ENCODE data around the gene HNRNPL.
"Not testable (repeated sequence)": the region's sequence is repeated elsewhere in the genome, so short reads cannot be mapped to it uniquely, and the experiment has no call there.

HNRNPL gene

DNA sequence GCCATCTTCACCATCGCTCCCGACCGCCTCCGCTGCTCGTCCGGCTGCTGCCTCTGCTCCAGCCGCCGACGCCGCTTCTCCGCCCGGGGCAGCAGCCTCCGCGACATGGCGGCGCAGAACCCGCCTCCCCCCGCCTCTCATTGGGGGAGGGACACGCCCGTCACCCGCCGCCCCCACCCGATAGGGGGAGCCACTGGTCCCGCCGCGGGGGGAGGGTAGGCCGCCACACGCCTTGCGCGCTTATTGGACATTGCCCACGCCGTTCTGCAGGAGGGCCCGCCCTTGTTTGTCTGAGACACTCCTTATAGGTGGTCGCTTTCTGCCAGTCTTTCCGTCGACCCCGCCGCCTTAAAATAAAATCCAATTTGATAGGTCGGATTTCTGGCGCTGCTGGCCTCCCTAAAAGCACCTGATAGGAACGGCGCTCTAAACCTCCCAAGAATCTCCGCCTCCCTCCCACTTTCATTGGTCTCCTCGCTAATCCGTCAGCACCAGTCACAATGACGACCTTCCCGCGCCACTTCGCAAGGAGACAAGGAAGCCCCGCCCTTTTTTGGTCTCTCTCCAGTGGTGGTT lies at the start of gene HNRNPL:
Gene HNRNPL, minus strand, starts transcription at position 127 of the 576 bp plus-strand sequence. Its CDS starts 20 bp downstream, at position 107.
- H3K4me3 ChIP-seq (ENCODE audit: low read length) = peak within 1 kb of the TSS; percentile 95
- no peaks in the 10 kb centered on the region for H3K9me3 ChIP-seq (ENCODE audit: control insufficient read depth, low read depth, low read length)
- peaks cover 28% of the 10 kb centered on the region for H3K36me3 ChIP-seq (ENCODE audit: control insufficient read depth, low read depth, low read length)
- H3K27ac ChIP-seq (ENCODE audit: low read length) = peak within 1 kb of the TSS; percentile 95
- H3K9ac ChIP-seq (ENCODE audit: low read length) = peak within 1 kb of the TSS; percentile 97
- H3K27me3 ChIP-seq (ENCODE audit: control insufficient read depth, insufficient read depth, low read length) = no peaks in the 10 kb centered on the region
- peaks cover 7% of the 10 kb centered on the region for H3K4me1 ChIP-seq (ENCODE audit: control insufficient read depth, low read depth, low read length)

DNA sequence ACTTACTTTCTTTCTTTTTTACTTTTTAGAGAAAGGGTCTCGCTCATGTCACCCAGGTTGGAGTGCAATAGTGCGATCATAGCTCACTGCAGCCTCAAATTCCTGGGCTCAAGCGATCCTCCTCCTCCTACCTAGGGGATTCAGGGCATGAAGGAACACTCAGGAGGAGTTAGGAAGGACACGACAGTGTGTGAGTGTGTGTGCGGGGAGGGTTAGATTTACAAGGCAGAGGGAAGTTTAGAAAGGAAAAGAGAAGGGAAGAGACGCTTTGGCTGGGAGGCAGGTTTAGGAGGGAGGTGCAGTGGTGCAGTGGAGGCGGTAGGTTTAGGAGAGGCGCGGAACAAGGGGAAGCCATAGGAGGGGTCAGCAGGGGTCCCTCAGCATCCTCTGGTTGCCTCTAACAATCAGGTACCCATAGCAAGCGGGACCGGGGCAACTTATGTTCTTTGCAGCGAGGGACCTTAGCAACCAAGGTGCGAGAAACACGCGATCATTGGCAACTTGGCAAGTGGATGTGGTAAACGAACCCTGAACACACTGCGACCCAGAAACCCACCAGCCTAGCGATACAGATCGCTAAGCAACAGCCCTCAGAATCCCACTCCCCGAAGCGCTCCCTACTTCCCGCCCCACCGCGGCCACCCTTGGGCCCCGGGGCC lies 49.1 kb upstream of the HNRNPL start:
- no peaks in the 10 kb centered on the region for H3K9me3 ChIP-seq (ENCODE audit: control insufficient read depth, low read depth, low read length)
- peak overlapping the region; percentile 38 for H3K9ac ChIP-seq (ENCODE audit: low read length)
- H3K27me3 ChIP-seq (ENCODE audit: control insufficient read depth, insufficient read depth, low read length) = peaks cover 10% of the 10 kb centered on the region
- H3K4me1 ChIP-seq (ENCODE audit: control insufficient read depth, low read depth, low read length) = peaks cover 4% of the 10 kb centered on the region
- no peaks in the 10 kb centered on the region for H3K36me3 ChIP-seq (ENCODE audit: control insufficient read depth, low read depth, low read length)
- no peak overlapping the region for H3K27ac ChIP-seq (ENCODE audit: low read length)
- H3K4me3 ChIP-seq (ENCODE audit: low read length) = peak overlapping the region; percentile 95

DNA sequence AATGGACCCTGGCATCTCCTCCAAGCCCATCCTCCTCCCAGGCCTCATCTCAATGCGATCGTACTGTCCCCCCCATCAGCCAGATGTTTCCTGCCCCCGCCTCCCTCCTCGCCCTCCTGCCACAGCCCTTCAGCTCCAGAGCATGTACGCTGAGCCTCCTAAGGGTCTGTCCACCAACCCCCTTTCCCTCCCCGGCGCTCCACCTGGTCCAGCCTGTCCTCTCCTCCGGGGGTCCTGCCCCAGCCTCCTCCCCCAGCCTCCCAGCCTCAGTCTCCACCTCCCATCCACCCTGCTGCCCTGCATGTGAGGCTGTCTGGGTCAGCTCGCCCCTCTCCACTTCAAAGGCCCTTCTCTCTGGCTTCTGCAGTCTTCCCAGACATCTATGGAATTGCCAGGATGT lies 45.2 kb upstream of the HNRNPL start:
- Histone ChIP-seq H3K27ac (ENCODE audit: low read length) (no peak overlapping the region), H3K27me3 (ENCODE audit: control insufficient read depth, insufficient read depth, low read length) (peaks cover 10% of the 10 kb centered on the region), H3K4me1 (ENCODE audit: control insufficient read depth, low read depth, low read length) (no peaks in the 10 kb centered on the region), H3K9ac (ENCODE audit: low read length) (no peak overlapping the region), H3K4me3 (ENCODE audit: low read length) (no peak overlapping the region), H3K36me3 (ENCODE audit: control insufficient read depth, low read depth, low read length) (no peaks in the 10 kb centered on the region), H3K9me3 (ENCODE audit: control insufficient read depth, low read depth, low read length) (no peaks in the 10 kb centered on the region)

DNA sequence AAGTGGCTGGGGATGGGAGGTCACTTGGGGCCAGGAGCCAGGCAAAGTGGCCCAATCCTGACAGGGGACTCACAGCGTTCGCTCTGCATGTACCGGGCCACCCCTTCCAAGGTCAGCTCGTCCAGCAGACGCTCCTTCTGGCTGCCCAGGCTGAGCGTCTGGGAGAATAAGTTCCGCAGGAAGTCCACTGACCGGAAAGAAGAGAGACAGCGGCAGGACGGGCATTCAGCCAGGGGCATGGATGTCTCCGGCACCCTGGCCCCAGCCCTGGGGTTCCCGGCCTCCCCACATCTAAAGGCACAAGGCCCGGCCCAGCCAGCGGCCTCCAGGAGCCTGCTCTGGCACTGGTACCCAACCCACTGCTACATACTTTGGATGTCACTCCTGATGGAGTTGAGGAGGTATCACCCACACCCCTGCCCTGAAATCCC lies 43.6 kb upstream of the HNRNPL start:
- no peaks in the 10 kb centered on the region for H3K36me3 ChIP-seq (ENCODE audit: control insufficient read depth, low read depth, low read length)
- H3K27me3 ChIP-seq (ENCODE audit: control insufficient read depth, insufficient read depth, low read length) = peaks cover 6% of the 10 kb centered on the region
- no peak overlapping the region for H3K9ac ChIP-seq (ENCODE audit: low read length)
- H3K4me1 ChIP-seq (ENCODE audit: control insufficient read depth, low read depth, low read length) = no peaks in the 10 kb centered on the region
- H3K9me3 ChIP-seq (ENCODE audit: control insufficient read depth, low read depth, low read length) = no peaks in the 10 kb centered on the region
- H3K4me3 ChIP-seq (ENCODE audit: low read length) = no peak overlapping the region
- H3K27ac ChIP-seq (ENCODE audit: low read length) = no peak overlapping the region

DNA sequence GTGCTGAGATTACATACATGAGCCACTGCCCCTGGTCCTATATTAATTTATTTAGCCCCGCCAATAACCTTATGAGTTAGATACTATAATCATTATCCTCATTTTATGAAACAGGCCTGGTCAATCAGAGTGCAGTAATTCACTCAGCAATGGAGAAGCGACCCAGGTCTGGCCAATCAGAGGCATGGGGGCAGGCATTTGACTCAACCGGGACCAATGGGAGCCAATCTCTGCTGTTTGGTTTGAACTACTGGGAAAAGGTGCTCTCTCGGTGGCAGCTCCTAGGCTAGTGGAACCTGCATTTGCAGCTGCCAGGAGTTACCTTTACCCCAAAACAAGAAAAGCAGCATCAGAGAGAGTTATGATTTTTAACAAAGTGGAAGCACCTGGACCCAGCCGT lies 43.1 kb upstream of the HNRNPL start:
- peaks cover under 1% of the 10 kb centered on the region for H3K27me3 ChIP-seq (ENCODE audit: control insufficient read depth, insufficient read depth, low read length)
- no peaks in the 10 kb centered on the region for H3K36me3 ChIP-seq (ENCODE audit: control insufficient read depth, low read depth, low read length)
- H3K4me1 ChIP-seq (ENCODE audit: control insufficient read depth, low read depth, low read length) = no peaks in the 10 kb centered on the region
- H3K27ac ChIP-seq (ENCODE audit: low read length) = no peak overlapping the region
- no peak overlapping the region for H3K9ac ChIP-seq (ENCODE audit: low read length)
- no peaks in the 10 kb centered on the region for H3K9me3 ChIP-seq (ENCODE audit: control insufficient read depth, low read depth, low read length)
- no peak overlapping the region for H3K4me3 ChIP-seq (ENCODE audit: low read length)

DNA sequence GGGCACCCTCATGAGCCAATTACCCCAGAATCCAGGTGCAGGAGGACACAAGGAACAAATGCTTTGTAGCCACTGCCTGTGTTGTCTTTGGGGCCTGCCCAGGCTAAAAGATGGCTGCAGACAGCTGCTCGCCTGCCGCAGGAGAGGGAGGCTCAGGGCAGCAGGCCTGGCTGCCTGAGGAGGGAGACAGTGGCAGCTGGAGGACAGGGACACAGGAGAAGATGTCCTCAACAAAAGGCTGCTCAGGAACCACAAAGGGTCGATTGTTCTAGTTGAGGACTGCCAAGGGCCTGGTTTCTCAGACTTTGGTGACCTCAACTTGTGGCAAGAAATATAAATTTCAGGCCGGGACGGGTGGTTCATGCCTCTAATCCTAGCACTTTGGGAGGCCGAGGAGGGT lies 42.0 kb upstream of the HNRNPL start:
- no peak overlapping the region for H3K9ac ChIP-seq (ENCODE audit: low read length)
- no peak overlapping the region for H3K27ac ChIP-seq (ENCODE audit: low read length)
- H3K4me3 ChIP-seq (ENCODE audit: low read length) = no peak overlapping the region
- H3K27me3 ChIP-seq (ENCODE audit: control insufficient read depth, insufficient read depth, low read length) = no peaks in the 10 kb centered on the region
- no peaks in the 10 kb centered on the region for H3K36me3 ChIP-seq (ENCODE audit: control insufficient read depth, low read depth, low read length)
- no peaks in the 10 kb centered on the region for H3K9me3 ChIP-seq (ENCODE audit: control insufficient read depth, low read depth, low read length)
- H3K4me1 ChIP-seq (ENCODE audit: control insufficient read depth, low read depth, low read length) = no peaks in the 10 kb centered on the region

DNA sequence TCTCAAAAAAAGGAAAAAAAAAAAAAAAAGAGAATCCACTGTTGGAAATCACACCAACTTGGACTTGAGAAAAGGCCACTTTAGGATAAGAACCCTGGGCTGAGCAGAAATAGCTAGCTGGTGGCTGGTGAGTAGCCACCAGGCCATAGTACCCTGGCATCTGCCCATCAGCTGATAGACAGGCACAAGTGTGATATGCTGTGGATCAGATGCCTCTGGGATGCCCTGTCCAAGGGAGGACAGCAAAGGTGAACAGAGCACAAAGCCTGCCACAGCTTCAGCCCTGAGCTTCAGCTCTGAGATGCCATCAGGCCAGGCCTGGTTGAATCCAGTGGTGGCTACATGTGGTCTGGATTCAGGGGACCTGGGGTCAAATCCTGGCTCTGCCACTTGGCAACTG lies 40.9 kb upstream of the HNRNPL start:
- Histone ChIP-seq H3K4me1 (ENCODE audit: control insufficient read depth, low read depth, low read length) (no peaks in the 10 kb centered on the region), H3K36me3 (ENCODE audit: control insufficient read depth, low read depth, low read length) (no peaks in the 10 kb centered on the region), H3K9me3 (ENCODE audit: control insufficient read depth, low read depth, low read length) (no peaks in the 10 kb centered on the region), H3K4me3 (ENCODE audit: low read length) (no peak overlapping the region), H3K27me3 (ENCODE audit: control insufficient read depth, insufficient read depth, low read length) (no peaks in the 10 kb centered on the region), H3K9ac (ENCODE audit: low read length) (no peak overlapping the region), H3K27ac (ENCODE audit: low read length) (no peak overlapping the region)

DNA sequence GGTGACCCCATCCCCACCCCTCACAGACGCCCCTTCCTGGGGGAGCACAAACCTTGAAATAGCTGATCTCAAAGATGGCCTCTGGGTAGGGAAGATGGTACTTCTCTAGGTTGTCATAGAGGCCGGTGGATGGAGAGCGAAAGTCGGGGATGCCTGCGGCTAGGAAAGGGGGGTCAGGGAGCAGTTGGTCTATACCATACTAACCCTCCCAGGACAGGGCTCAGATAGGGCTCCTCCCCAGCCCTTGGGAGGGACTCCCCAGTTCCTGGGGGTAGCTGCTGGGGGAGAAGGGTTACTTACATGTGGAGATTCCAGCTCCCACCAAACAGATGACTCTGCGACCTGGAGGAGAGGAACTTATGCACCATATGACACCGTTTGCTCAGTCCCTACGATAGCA lies 40.0 kb upstream of the HNRNPL start:
- Histone ChIP-seq H3K36me3 (ENCODE audit: control insufficient read depth, low read depth, low read length) (no peaks in the 10 kb centered on the region), H3K9me3 (ENCODE audit: control insufficient read depth, low read depth, low read length) (no peaks in the 10 kb centered on the region), H3K4me3 (ENCODE audit: low read length) (no peak overlapping the region), H3K27me3 (ENCODE audit: control insufficient read depth, insufficient read depth, low read length) (no peaks in the 10 kb centered on the region), H3K27ac (ENCODE audit: low read length) (no peak overlapping the region), H3K9ac (ENCODE audit: low read length) (no peak overlapping the region), H3K4me1 (ENCODE audit: control insufficient read depth, low read depth, low read length) (no peaks in the 10 kb centered on the region)

DNA sequence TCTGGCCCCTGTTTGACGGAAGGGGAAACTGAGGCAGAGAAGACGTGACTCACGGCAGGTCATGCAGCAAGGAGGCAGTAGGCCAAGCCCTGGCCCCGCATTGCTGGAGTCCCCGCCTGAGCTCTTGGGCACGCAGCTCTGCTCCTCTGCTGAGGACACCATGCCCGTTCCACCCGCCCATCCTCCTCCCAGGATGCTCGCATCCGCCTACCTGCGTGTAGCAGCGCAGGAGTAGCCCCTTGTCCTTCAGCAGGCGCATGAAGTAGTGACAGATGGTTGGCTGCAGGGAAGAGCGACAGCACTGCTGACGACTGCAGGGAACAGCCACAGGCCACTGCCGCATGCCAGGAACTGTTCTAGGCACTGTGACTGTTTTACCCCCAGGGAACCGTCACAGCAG lies 39.1 kb upstream of the HNRNPL start:
- Histone ChIP-seq H3K27me3 (ENCODE audit: control insufficient read depth, insufficient read depth, low read length) (no peaks in the 10 kb centered on the region), H3K9ac (ENCODE audit: low read length) (no peak overlapping the region), H3K4me1 (ENCODE audit: control insufficient read depth, low read depth, low read length) (no peaks in the 10 kb centered on the region), H3K9me3 (ENCODE audit: control insufficient read depth, low read depth, low read length) (no peaks in the 10 kb centered on the region), H3K36me3 (ENCODE audit: control insufficient read depth, low read depth, low read length) (no peaks in the 10 kb centered on the region), H3K4me3 (ENCODE audit: low read length) (no peak overlapping the region), H3K27ac (ENCODE audit: low read length) (no peak overlapping the region)

DNA sequence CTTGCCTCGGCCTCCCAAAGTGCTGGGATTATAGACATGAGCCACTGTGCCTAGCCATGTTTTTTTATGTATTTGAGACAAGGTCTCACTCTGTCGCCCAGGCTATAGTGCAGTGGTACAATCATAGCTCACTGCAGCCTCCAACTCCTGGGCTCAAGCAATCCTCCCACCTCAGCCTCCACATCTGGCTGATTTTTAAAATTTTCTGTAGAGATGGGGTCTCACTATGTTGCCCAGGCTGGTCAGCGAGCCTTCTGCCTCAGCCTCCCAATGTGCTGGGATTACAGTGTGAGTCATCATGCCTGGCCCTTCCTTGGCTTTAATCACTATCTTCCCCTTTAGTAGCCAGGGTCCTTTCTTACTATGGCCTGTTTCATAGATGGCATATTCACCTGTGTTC lies 34.9 kb upstream of the HNRNPL start:
- H3K27me3 ChIP-seq (ENCODE audit: control insufficient read depth, insufficient read depth, low read length); H3K4me1 ChIP-seq (ENCODE audit: control insufficient read depth, low read depth, low read length); H3K27ac ChIP-seq (ENCODE audit: low read length); H3K36me3 ChIP-seq (ENCODE audit: control insufficient read depth, low read depth, low read length); H3K9me3 ChIP-seq (ENCODE audit: control insufficient read depth, low read depth, low read length); H3K4me3 ChIP-seq (ENCODE audit: low read length); H3K9ac ChIP-seq (ENCODE audit: low read length): not testable (repeated sequence)

DNA sequence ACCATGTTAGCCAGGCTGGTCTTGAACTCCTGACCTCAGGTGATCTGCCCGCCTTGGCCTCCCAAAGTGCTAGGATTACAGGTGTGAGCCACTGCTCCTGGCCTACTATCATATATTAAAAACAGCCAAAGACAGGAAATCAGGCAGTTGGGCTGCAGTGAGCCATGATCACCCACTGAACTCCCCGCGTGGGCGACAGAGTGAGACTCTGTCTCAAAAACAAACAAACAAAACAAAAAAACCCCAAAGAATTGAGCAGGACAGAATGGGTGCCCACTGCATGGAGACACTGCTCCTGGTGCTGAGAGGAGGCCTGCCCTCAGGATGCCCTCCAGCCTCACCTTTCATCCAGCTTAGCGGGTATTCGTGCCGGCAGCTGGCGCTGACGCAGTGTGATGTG lies 33.5 kb upstream of the HNRNPL start:
- H3K36me3 ChIP-seq (ENCODE audit: control insufficient read depth, low read depth, low read length) = no peaks in the 10 kb centered on the region

More for the DNA sequence above, 33.5 kb upstream of the HNRNPL start:
- no peak overlapping the region for H3K9ac ChIP-seq (ENCODE audit: low read length)
- H3K9me3 ChIP-seq (ENCODE audit: control insufficient read depth, low read depth, low read length) = no peaks in the 10 kb centered on the region
- no peak overlapping the region for H3K4me3 ChIP-seq (ENCODE audit: low read length)
- no peaks in the 10 kb centered on the region for H3K27me3 ChIP-seq (ENCODE audit: control insufficient read depth, insufficient read depth, low read length)
- H3K4me1 ChIP-seq (ENCODE audit: control insufficient read depth, low read depth, low read length) = no peaks in the 10 kb centered on the region
- H3K27ac ChIP-seq (ENCODE audit: low read length) = no peak overlapping the region
